HEK293 (cell line): ENCODE measurements around the gene PDE10A.

Experiments
- AEBP2 ChIP-seq: fragments of 450-650 bp; formaldehyde crosslinking; IDR thresholded peaks from 2 replicates; pipeline ENCODE4 v1.5.1; 2016; ENCODE audit warnings: missing biosample characterization, missing genetic modification characterization, borderline replicate concordance
- HOXA7 ChIP-seq: sonication (generic); formaldehyde crosslinking; IDR thresholded peaks from 2 replicates; pipeline ENCODE4 v1.8.1; 2022; ENCODE audit warnings: missing genetic modification reagents, borderline replicate concordance
- PRDM4 ChIP-seq: fragments of 450-650 bp; formaldehyde crosslinking; IDR thresholded peaks from 2 replicates; pipeline ENCODE4 v1.5.1; 2017; ENCODE audit warnings: missing biosample characterization, missing genetic modification characterization
- REPIN1 ChIP-seq: fragments of 450-650 bp; formaldehyde crosslinking; IDR thresholded peaks from 2 replicates; pipeline ENCODE4 v1.5.1; 2017; ENCODE audit warnings: missing biosample characterization, missing genetic modification characterization, low read depth
- YY1 ChIP-seq: fragments of 450-650 bp; formaldehyde crosslinking; IDR thresholded peaks from 2 replicates; pipeline ENCODE4 v1.5.1; 2018; ENCODE audit warnings: missing biosample characterization, missing genetic modification characterization
- ZFHX2 ChIP-seq: fragments of 450-650 bp; formaldehyde crosslinking; conservative IDR thresholded peaks from 2 replicates; pipeline ENCODE4 v1.5.1; 2016; ENCODE audit warnings: missing biosample characterization, missing genetic modification characterization
- ZFP37 ChIP-seq: fragments of 450-650 bp; formaldehyde crosslinking; IDR thresholded peaks from 2 replicates; pipeline ENCODE4 v1.5.1; 2016; ENCODE audit warnings: missing biosample characterization, missing genetic modification characterization
- ZNF10 ChIP-seq: fragments of 450-650 bp; formaldehyde crosslinking; IDR thresholded peaks from 2 replicates; pipeline ENCODE4 v1.5.1; 2017; ENCODE audit warnings: missing biosample characterization, missing genetic modification characterization
- ZNF114 ChIP-seq: fragments of 450-650 bp; formaldehyde crosslinking; IDR thresholded peaks from 2 replicates; pipeline ENCODE4 v1.5.0; 2017; ENCODE audit warnings: missing biosample characterization, missing genetic modification characterization
- ZNF175 ChIP-seq: fragments of 450-650 bp; formaldehyde crosslinking; IDR thresholded peaks from 2 replicates; pipeline ENCODE4 v1.5.1; 2016; ENCODE audit warnings: missing biosample characterization, missing genetic modification characterization
- ZNF248 ChIP-seq: fragments of 450-650 bp; formaldehyde crosslinking; IDR thresholded peaks from 2 replicates; pipeline ENCODE4 v1.5.1; 2017; ENCODE audit warnings: missing biosample characterization, missing genetic modification characterization
- ZNF37A ChIP-seq: fragments of 450-650 bp; IDR thresholded peaks from 2 replicates; pipeline ENCODE4 v1.5.1; 2018; ENCODE audit warnings: missing biosample characterization, missing genetic modification characterization
- ZNF571 ChIP-seq: fragments of 450-650 bp; formaldehyde crosslinking; IDR thresholded peaks from 2 replicates; pipeline ENCODE4 v1.5.0; 2017; ENCODE audit warnings: missing biosample characterization, missing genetic modification characterization
- ZNF596 ChIP-seq: fragments of 450-650 bp; IDR thresholded peaks from 2 replicates; pipeline ENCODE4 v1.5.0; 2018; ENCODE audit warnings: missing biosample characterization, mild to moderate bottlenecking, missing genetic modification characterization, moderate library complexity
- ZNF600 ChIP-seq: fragments of 450-650 bp; formaldehyde crosslinking; IDR thresholded peaks from 2 replicates; pipeline ENCODE4 v1.5.1; 2016; ENCODE audit warnings: missing biosample characterization, missing genetic modification characterization
- ZNF623 ChIP-seq: fragments of 450-650 bp; formaldehyde crosslinking; IDR thresholded peaks from 2 replicates; pipeline ENCODE4 v1.5.1; 2016; ENCODE audit warnings: missing biosample characterization, missing genetic modification characterization
- ZNF660 ChIP-seq: fragments of 450-650 bp; IDR thresholded peaks from 2 replicates; pipeline ENCODE4 v1.5.1; 2018; ENCODE audit warnings: missing biosample characterization, mild to moderate bottlenecking, missing genetic modification characterization
- ZNF670 ChIP-seq: fragments of 450-650 bp; formaldehyde crosslinking; IDR thresholded peaks from 2 replicates; pipeline ENCODE4 v1.5.1; 2016; ENCODE audit warnings: missing biosample characterization, missing genetic modification characterization, low read depth
- ZNF777 ChIP-seq: fragments of 450-650 bp; formaldehyde crosslinking; IDR thresholded peaks from 2 replicates; pipeline ENCODE4 v1.5.1; 2017; ENCODE audit warnings: missing biosample characterization, missing genetic modification characterization, borderline replicate concordance
- ZNF791 ChIP-seq: fragments of 450-650 bp; formaldehyde crosslinking; IDR thresholded peaks from 2 replicates; pipeline ENCODE4 v1.5.1; 2016; ENCODE audit warnings: missing biosample characterization, missing genetic modification characterization
- ZNF837 ChIP-seq: fragments of 450-650 bp; formaldehyde crosslinking; IDR thresholded peaks from 2 replicates; pipeline ENCODE4 v1.5.1; 2016; ENCODE audit warnings: missing biosample characterization, missing genetic modification characterization
- ZSCAN30 ChIP-seq: fragments of 450-650 bp; IDR thresholded peaks from 2 replicates; pipeline ENCODE4 v1.5.1; 2018; ENCODE audit warnings: missing biosample characterization, mild to moderate bottlenecking, missing genetic modification characterization, moderate library complexity
- ZXDB ChIP-seq: fragments of 450-650 bp; formaldehyde crosslinking; IDR thresholded peaks from 2 replicates; pipeline ENCODE4 v1.5.1; 2016; ENCODE audit warnings: missing biosample characterization, missing genetic modification characterization
- TF ChIP-seq, protein P1 (sequence below): fragments of 450-650 bp; formaldehyde crosslinking; IDR thresholded peaks from 2 replicates; pipeline ENCODE4 v1.5.0; 2017; ENCODE audit warnings: missing biosample characterization, missing genetic modification characterization, borderline replicate concordance
- TF ChIP-seq, protein P2 (sequence below): fragments of 450-650 bp; formaldehyde crosslinking; IDR thresholded peaks from 2 replicates; pipeline ENCODE4 v1.5.1; 2017; ENCODE audit warnings: missing biosample characterization, mild to moderate bottlenecking, missing genetic modification characterization, moderate library complexity
- TF ChIP-seq, protein P3 (sequence below): fragments of 450-650 bp; formaldehyde crosslinking; IDR thresholded peaks from 2 replicates; pipeline ENCODE4 v1.5.1; 2017; ENCODE audit warnings: missing biosample characterization, missing genetic modification characterization
- TF ChIP-seq, protein P4 (sequence below): fragments of 450-650 bp; formaldehyde crosslinking; IDR thresholded peaks from 2 replicates; pipeline ENCODE4 v1.5.1; 2016; ENCODE audit warnings: missing biosample characterization, missing genetic modification characterization

The PDE10A gene

DNA sequence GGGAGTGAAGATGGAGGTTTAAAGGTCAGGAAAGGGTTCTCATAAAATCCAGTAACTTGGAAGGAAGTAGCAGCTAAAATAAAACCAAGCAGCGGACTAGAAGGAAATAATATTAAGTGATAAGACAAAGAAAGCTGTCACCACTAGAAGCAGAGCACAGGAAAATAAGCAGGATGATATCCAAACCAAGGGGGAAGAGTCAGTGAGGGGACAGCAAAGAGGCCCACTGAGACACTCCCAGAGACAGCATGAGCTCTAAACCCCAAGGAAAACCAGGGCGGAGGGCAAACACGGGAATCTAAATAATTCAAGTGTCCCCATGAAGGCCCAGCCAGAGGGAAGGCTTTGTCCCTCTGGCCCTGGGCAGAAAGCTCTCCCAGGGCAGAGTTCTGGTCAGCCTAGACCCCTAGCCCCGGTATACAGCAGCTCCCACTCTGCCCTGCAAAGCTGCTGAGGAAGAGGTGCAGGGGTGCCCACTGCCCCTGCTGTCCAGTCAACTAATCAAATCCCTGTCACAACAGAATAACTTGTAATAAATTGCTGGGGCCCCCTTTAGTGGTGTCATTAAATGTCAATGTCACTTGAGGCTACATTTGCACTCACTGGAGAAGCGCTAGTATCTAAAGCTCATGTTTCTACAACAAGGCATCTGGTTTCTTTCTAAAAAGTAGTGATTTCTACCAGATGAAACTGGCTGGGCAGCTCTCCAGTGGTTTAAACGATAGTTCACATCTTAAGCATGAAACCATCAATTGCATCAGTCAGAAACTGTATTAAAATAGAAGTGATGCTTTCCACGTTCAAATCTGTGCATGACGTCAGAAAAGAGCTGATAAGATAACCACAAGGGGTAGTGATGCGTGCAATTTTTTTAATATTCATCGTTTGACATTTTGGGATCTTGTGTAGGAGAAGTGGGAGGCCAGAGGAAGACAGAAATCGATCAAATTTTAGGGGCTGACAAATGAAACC lies 13.6 kb downstream of the PDE10A start (continued):
- TF ChIP-seq, protein P1, sequence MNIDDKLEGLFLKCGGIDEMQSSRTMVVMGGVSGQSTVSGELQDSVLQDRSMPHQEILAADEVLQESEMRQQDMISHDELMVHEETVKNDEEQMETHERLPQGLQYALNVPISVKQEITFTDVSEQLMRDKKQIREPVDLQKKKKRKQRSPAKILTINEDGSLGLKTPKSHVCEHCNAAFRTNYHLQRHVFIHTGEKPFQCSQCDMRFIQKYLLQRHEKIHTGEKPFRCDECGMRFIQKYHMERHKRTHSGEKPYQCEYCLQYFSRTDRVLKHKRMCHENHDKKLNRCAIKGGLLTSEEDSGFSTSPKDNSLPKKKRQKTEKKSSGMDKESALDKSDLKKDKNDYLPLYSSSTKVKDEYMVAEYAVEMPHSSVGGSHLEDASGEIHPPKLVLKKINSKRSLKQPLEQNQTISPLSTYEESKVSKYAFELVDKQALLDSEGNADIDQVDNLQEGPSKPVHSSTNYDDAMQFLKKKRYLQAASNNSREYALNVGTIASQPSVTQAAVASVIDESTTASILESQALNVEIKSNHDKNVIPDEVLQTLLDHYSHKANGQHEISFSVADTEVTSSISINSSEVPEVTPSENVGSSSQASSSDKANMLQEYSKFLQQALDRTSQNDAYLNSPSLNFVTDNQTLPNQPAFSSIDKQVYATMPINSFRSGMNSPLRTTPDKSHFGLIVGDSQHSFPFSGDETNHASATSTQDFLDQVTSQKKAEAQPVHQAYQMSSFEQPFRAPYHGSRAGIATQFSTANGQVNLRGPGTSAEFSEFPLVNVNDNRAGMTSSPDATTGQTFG (tag by site-specific recombination): no peak
- TF ChIP-seq HOXA7 (CRISPR knock-in tag) (no peak), ZNF571 (no peak), ZNF660 (tag by site-specific recombination) (peak; percentile 81), ZNF837 (tag by site-specific recombination) (no peak), ZNF670 (no peak), ZNF623 (no peak), REPIN1 (tag by site-specific recombination) (no peak), ZNF37A (tag by site-specific recombination) (no peak), ZNF248 (tag by site-specific recombination) (no peak), ZNF791 (tag by site-specific recombination) (no peak), AEBP2 (tag by site-specific recombination) (no peak), ZFHX2 (no peak), PRDM4 (tag by site-specific recombination) (no peak; the same call in 1 of the 2 replicates), ZNF596 (tag by site-specific recombination) (no peak), ZNF777 (no peak), ZFP37 (no peak), ZNF10 (tag by site-specific recombination) (no peak), ZNF175 (tag by site-specific recombination) (no peak), ZNF600 (tag by site-specific recombination) (no peak), YY1 (tag by site-specific recombination) (no peak), ZSCAN30 (tag by site-specific recombination) (peak; percentile 27; the same call in 1 of the 2 replicates), ZNF114 (tag by site-specific recombination) (no peak), ZXDB (peak; percentile 60; the same call in 1 of the 2 replicates)
- TF ChIP-seq, protein P2, sequence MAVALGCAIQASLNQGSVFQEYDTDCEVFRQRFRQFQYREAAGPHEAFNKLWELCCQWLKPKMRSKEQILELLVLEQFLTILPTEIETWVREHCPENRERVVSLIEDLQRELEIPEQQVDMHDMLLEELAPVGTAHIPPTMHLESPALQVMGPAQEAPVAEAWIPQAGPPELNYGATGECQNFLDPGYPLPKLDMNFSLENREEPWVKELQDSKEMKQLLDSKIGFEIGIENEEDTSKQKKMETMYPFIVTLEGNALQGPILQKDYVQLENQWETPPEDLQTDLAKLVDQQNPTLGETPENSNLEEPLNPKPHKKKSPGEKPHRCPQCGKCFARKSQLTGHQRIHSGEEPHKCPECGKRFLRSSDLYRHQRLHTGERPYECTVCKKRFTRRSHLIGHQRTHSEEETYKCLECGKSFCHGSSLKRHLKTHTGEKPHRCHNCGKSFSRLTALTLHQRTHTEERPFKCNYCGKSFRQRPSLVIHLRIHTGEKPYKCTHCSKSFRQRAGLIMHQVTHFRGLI (tag by site-specific recombination): no peak
- TF ChIP-seq, protein P3, sequence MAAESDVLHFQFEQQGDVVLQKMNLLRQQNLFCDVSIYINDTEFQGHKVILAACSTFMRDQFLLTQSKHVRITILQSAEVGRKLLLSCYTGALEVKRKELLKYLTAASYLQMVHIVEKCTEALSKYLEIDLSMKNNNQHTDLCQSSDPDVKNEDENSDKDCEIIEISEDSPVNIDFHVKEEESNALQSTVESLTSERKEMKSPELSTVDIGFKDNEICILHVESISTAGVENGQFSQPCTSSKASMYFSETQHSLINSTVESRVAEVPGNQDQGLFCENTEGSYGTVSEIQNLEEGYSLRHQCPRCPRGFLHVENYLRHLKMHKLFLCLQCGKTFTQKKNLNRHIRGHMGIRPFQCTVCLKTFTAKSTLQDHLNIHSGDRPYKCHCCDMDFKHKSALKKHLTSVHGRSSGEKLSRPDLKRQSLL (tag by site-specific recombination): no peak
- TF ChIP-seq, protein P4, sequence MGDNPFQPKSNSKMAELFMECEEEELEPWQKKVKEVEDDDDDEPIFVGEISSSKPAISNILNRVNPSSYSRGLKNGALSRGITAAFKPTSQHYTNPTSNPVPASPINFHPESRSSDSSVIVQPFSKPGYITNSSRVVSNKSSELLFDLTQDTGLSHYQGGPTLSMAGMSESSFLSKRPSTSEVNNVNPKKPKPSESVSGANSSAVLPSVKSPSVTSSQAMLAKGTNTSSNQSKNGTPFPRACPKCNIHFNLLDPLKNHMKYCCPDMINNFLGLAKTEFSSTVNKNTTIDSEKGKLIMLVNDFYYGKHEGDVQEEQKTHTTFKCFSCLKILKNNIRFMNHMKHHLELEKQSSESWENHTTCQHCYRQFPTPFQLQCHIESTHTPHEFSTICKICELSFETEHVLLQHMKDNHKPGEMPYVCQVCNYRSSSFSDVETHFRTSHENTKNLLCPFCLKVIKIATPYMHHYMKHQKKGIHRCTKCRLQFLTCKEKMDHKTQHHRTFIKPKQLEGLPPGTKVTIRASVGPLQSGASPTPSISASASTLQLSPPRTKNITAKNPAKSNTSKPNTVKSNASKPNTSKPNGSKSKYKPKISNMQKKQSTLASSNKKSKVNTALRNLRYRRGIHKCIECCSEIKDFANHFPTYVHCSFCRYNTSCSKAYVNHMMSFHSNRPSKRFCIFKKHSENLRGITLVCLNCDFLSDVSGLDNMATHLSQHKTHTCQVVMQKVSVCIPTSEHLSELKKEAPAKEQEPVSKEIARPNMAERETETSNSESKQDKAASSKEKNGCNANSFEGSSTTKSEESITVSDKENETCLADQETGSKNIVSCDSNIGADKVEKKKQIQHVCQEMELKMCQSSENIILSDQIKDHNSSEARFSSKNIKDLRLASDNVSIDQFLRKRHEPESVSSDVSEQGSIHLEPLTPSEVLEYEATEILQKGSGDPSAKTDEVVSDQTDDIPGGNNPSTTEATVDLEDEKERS (tag by site-specific recombination): no peak
